GM06990 (cell line): ENCODE results near the gene RPN1.
"Not testable (repeated sequence)": the region's sequence is repeated elsewhere in the genome, so short reads cannot be mapped to it uniquely, and the experiment has no call there.

ENCODE experiments used
- DNase-seq: peaks from one replicate; pipeline ENCODE4 v3.0.0-alpha.2; 2011; ENCODE audit not compliant: insufficient read length; ENCODE audit errors: extremely low read depth
- H3K27me3 ChIP-seq: replicated peaks from 2 replicates; pipeline ENCODE4 v1.6.0; 2011; ENCODE audit warnings: low read length; ENCODE audit not compliant: control insufficient read depth, insufficient read depth
- H3K36me3 ChIP-seq: 2 replicates; pipeline ENCODE4 v1.5.1; 2011; ENCODE audit warnings: low read length; ENCODE audit not compliant: control insufficient read depth, insufficient read depth
- H3K4me3 ChIP-seq: replicated peaks from 2 replicates; pipeline ENCODE4 v1.5.1; 2011; ENCODE audit warnings: low read depth, mild to moderate bottlenecking, control low read depth, low read length
- CTCF ChIP-seq: IDR thresholded peaks from 2 replicates; pipeline ENCODE4 v1.5.1; 2011; ENCODE audit warnings: low read length, control low read depth, mild to moderate bottlenecking, inconsistent platforms; ENCODE audit not compliant: insufficient read depth, poor library complexity, severe bottlenecking

The RPN1 gene

GRCh38 chr3:128679338-128679737 lies 28.7 kb upstream of the RPN1 start:
- Histone ChIP-seq H3K36me3 (no peaks in the 10 kb centered on the region), H3K4me3 (no peak overlapping the region), H3K27me3 (no peaks in the 10 kb centered on the region)
- DNase-seq, result no peak
- no peak for TF ChIP-seq CTCF

GRCh38 chr3:128675802-128676201 lies 25.2 kb upstream of the RPN1 start:
- H3K4me3 ChIP-seq, DNase-seq, H3K36me3 ChIP-seq, H3K27me3 ChIP-seq: not testable (repeated sequence)

- no peak for TF ChIP-seq CTCF
- DNase-seq, result no peak
- no peaks in the 10 kb centered on the region for H3K27me3 ChIP-seq
- H3K4me3 ChIP-seq, result peak overlapping the region; percentile 21
- no peaks in the 10 kb centered on the region for H3K36me3 ChIP-seq
These were observed 23.7 kb upstream of the RPN1 start for GRCh38 chr3:128674161-128674784.

- no peak for TF ChIP-seq CTCF
- DNase-seq, result no peak
These were observed 17.0 kb upstream of the RPN1 start for GRCh38 chr3:128667641-128668040.

GRCh38 chr3:128665362-128666021 lies 14.9 kb upstream of the RPN1 start:
- Histone ChIP-seq H3K36me3 (no peaks in the 10 kb centered on the region), H3K4me3 (no peak overlapping the region), H3K27me3 (no peaks in the 10 kb centered on the region)
- TF ChIP-seq CTCF, result no peak
- DNase-seq, result no peak

More at GRCh38 chr3:128667641-128668040, 17.0 kb upstream of the RPN1 start:
- H3K36me3 ChIP-seq, result no peaks in the 10 kb centered on the region
- H3K4me3 ChIP-seq, result no peak overlapping the region
- H3K27me3 ChIP-seq, result no peaks in the 10 kb centered on the region

- no peak for DNase-seq
- H3K27me3 ChIP-seq, result no peaks in the 10 kb centered on the region
- TF ChIP-seq CTCF, result no peak
- no peaks in the 10 kb centered on the region for H3K36me3 ChIP-seq
- H3K4me3 ChIP-seq, result no peak overlapping the region
These were observed 12.5 kb upstream of the RPN1 start for GRCh38 chr3:128663151-128663550.
